Memory B cell (primary cell): Measurements from ENCODE around the gene TFR2.
"Not testable (repeated sequence)": the region's sequence is repeated elsewhere in the genome, so short reads cannot be mapped to it uniquely, and the experiment has no call there.

Experiments
- ATAC-seq: fragments of 150-1000 bp; cut with Tn5 transposase; 2 replicates; pipeline ENCODE4 v1.10.0; 2021; ENCODE audit warnings: low read depth, mild to moderate bottlenecking, moderate library complexity
- DNase-seq, 2 donors: peaks; one replicate each; pipeline ENCODE4 v3.0.0; 2022; ENCODE audit warnings: low spot score in 2 of 2
- H3K27ac Mint-ChIP-seq: one replicate; pipeline ENCODE4 v1.8.0; 2022; ENCODE audit warnings: mild to moderate bottlenecking, moderate library complexity, mixed read lengths
- H3K27me3 Mint-ChIP-seq: one replicate; pipeline ENCODE4 v1.8.0; 2022; ENCODE audit warnings: mixed read lengths
- H3K36me3 Mint-ChIP-seq: one replicate; pipeline ENCODE4 v1.8.0; 2022; ENCODE audit warnings: mild to moderate bottlenecking, mixed read lengths
- H3K4me1 Mint-ChIP-seq: one replicate; pipeline ENCODE4 v1.8.0; 2022; ENCODE audit warnings: mixed read lengths
- H3K4me3 Mint-ChIP-seq: one replicate; pipeline ENCODE4 v1.8.0; 2022; ENCODE audit warnings: mild to moderate bottlenecking, moderate library complexity, mixed read lengths
- H3K9me3 Mint-ChIP-seq: one replicate; pipeline ENCODE4 v1.8.0; 2022; ENCODE audit warnings: mixed read lengths

TFR2 gene

GRCh38 chr7:100673942-100674410, 32.6 kb upstream of the TFR2 start:
- no peaks in the 10 kb centered on the region for H3K9me3 Mint-ChIP-seq
- no peaks in the 10 kb centered on the region for H3K27me3 Mint-ChIP-seq
- peak overlapping the region; percentile 93 for H3K27ac Mint-ChIP-seq
- H3K36me3 Mint-ChIP-seq = peaks cover 8% of the 10 kb centered on the region
- ATAC-seq (no peak), DNase-seq (no peak)
- peak overlapping the region; percentile 100 for H3K4me3 Mint-ChIP-seq
- H3K4me1 Mint-ChIP-seq = peaks cover 8% of the 10 kb centered on the region

GRCh38 chr7:100673302-100673941, 32.1 kb upstream of the TFR2 start, which contains the start of gene GNB2:
Gene GNB2, plus strand, starts transcription at chr7:100673740. Its CDS starts 2,526 bp downstream, at chr7:100676266.
- ATAC-seq (peak; percentile 56), DNase-seq (peak; percentile 95 to 96)
- Mint-ChIP-seq H3K4me3 (peak within 1 kb of the TSS; percentile 100), H3K36me3 (peaks cover 6% of the 10 kb centered on the region), H3K27ac (peak within 1 kb of the TSS; percentile 93), H3K27me3 (no peaks in the 10 kb centered on the region), H3K9me3 (no peaks in the 10 kb centered on the region), H3K4me1 (peaks cover 8% of the 10 kb centered on the region)

DNA sequence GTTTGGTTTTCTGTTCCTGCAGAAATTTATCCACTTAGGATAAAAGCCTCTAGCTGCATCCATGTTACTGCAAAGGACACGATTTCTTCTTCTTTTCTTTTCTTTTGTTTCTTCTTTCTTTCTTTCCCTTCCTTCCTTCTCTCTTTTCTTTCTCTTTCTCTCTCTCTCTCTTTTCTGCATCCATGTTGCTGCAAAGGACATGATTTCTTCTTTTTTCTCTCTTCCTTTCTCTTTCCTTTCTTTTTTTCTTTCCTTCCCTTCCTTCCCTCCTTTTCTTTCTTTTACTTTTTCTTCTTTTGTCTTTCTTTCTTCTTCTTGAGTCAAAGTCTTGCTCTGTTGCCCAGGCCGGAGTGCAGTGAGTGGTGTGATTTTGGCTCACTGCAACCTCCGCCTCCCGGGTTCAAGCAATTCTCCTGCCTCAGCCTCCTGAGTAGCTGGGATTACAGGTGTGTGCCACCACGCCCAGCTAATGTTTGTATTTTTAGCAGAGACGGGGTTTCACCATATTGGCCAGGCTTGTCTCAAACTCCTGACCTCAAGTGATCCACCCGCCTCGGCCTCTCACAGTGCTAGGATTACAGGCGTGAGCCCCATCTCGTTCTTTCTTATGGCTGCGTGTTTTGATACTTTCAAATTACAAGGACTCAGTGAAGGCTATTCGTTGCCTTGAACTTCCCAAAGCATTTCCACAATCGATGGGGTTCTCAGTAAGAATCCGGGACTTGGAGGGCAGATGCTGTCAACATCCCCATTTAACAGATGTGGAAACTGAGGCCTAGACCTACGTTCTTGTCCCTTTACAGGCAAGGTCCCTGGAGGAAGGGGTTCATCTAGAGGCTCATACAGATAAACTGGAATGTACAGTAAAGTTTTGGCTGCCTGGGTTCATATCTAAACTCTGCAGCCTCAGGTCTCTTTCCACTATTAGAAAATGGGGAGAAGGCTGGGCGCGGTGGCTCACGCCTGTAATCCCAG, 30.3 kb upstream of the TFR2 start:
- Mint-ChIP-seq H3K9me3 (peaks cover 1% of the 10 kb centered on the region), H3K27me3 (peaks cover 4% of the 10 kb centered on the region), H3K36me3 (peaks cover 2% of the 10 kb centered on the region), H3K4me1 (peaks cover 11% of the 10 kb centered on the region), H3K27ac (no peak overlapping the region), H3K4me3 (no peak overlapping the region)
- ATAC-seq (no peak), DNase-seq (no peak)

DNA sequence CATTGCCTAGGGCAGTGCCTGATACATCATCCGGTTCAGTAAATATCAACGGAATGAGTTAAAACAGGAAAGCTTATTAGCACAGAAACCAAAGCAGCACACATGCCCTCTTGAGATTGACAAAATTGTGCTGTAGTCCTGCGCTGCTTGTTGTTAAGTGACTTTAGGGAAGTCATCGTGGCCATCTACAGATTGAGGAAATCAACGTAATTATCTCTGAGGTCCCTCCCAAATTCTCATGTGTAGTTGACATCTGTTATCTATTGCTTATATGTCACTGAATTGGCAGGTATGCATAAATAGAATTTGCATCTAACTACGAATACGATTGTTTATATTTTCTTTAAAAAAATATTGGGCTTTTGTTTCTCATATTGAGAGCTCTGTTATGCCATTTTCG, 28.7 kb upstream of the TFR2 start:
- H3K4me1 Mint-ChIP-seq = peaks cover 8% of the 10 kb centered on the region
- no peak overlapping the region for H3K27ac Mint-ChIP-seq
- H3K4me3 Mint-ChIP-seq = no peak overlapping the region
- peaks cover 4% of the 10 kb centered on the region for H3K27me3 Mint-ChIP-seq
- no peak for DNase-seq
- no peak for ATAC-seq
- H3K9me3 Mint-ChIP-seq = peaks cover 1% of the 10 kb centered on the region
- peaks cover 2% of the 10 kb centered on the region for H3K36me3 Mint-ChIP-seq

DNA sequence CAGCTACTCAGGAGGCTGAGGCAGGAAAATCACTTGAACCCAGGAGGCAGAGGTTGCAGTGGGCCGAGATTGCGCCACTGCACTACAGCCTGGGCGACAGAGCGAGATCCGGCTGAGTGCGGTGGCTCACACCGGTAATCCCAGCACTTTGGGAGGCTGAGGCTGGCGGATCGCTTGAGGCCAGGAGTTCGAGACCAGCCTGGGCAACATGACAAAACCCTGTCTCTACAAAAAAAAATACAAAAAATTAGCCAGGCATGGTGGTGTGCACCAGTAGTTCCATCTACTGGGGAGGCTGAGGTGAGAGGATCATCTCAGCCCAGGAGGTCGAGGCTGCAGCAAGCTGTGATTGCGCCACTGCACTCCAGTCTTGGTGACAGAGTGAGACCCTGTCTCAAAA, 27.8 kb upstream of the TFR2 start:
- H3K9me3 Mint-ChIP-seq, H3K36me3 Mint-ChIP-seq, H3K4me3 Mint-ChIP-seq, H3K27ac Mint-ChIP-seq, DNase-seq, H3K4me1 Mint-ChIP-seq, H3K27me3 Mint-ChIP-seq, ATAC-seq: not testable (repeated sequence)

- no peaks in the 10 kb centered on the region for H3K36me3 Mint-ChIP-seq
- DNase-seq (no peak), ATAC-seq (no peak)
- H3K4me1 Mint-ChIP-seq = peaks cover 5% of the 10 kb centered on the region
- peaks cover 1% of the 10 kb centered on the region for H3K9me3 Mint-ChIP-seq
- H3K27me3 Mint-ChIP-seq = peaks cover 6% of the 10 kb centered on the region
- H3K4me3 Mint-ChIP-seq = no peak overlapping the region
- no peak overlapping the region for H3K27ac Mint-ChIP-seq
Measured at GRCh38 chr7:100668069-100668449, 26.7 kb upstream of the TFR2 start.

GRCh38 chr7:100667331-100668068, 26.1 kb upstream of the TFR2 start:
- H3K27me3 Mint-ChIP-seq = peaks cover 6% of the 10 kb centered on the region
- H3K4me3 Mint-ChIP-seq = no peak overlapping the region
- H3K36me3 Mint-ChIP-seq = no peaks in the 10 kb centered on the region
- ATAC-seq (peak; percentile 59), DNase-seq (no peak)
- H3K4me1 Mint-ChIP-seq = peaks cover 5% of the 10 kb centered on the region
- no peak overlapping the region for H3K27ac Mint-ChIP-seq
- H3K9me3 Mint-ChIP-seq = peaks cover 1% of the 10 kb centered on the region

DNA sequence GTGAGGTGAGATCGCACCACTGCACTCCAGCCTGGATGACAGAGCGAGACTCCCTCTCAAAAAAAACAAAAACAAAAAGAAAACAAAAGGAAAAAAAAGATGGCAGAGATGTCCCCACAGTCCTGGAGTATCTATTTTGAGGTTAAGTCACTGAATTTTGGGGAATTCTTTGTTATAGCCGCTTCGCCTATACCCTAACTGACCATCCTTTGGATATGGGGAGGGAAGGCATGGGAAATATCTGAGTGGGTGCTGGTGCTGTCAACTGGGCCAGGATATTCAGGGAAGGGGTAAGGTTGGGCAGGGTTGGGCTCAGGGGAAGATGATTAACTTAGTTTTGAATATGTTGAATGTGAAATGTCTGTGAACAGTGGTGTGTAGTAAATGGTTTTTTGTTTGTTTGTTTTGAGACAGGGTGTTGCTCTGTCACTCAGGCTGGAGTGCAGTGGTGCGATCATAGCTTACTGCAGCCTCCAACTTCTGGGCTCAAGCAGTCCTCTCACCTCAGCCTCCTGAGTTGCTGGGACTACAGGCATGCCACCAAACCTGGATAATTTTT, 23.9 kb upstream of the TFR2 start:
- Mint-ChIP-seq H3K9me3 (peaks cover 1% of the 10 kb centered on the region), H3K4me3 (no peak overlapping the region), H3K36me3 (no peaks in the 10 kb centered on the region), H3K4me1 (peaks cover 5% of the 10 kb centered on the region), H3K27ac (no peak overlapping the region), H3K27me3 (peaks cover 8% of the 10 kb centered on the region)
- DNase-seq (no peak), ATAC-seq (no peak)

- not testable (repeated sequence) for H3K9me3 Mint-ChIP-seq, H3K27ac Mint-ChIP-seq, H3K4me1 Mint-ChIP-seq, H3K4me3 Mint-ChIP-seq, H3K36me3 Mint-ChIP-seq, H3K27me3 Mint-ChIP-seq, ATAC-seq, DNase-seq
Measured at GRCh38 chr7:100662194-100662776, 20.9 kb upstream of the TFR2 start.

DNA sequence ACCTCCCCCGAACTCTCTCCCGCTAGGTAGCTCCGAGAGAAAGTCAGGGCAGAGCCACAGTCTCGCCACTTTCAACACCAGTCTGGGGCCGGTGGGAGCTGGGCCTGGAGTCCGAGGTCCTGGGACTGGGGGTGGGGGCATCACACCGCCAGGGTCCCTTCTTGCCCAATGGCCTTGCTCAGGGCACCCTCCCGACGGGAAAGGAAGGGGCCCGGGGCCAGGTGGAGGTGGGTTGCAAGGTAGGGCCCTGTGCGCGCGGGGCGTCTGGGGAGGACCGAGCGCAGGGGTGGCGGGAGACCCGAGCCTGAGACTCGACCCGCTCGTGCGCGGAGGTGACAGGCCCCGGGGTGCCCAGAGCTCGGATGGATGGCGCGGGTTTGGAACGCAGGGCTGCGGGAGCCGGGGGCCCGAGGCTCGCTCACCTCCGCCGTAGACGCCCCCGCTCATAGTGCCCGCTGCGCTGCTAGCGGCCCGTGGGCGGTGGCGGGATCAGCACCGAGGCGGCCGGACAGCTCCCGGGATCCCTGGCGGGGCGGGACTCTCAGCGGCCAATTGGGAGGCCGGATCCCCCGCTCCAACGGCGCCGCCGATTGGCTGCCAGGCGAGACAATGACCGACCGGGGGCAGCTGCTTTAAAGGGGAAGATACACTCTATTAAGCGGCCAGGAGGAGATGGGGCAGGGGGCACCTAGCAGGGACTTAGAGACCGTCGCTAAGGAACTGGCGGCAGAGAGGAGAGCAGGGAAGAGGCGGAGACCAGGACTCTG, 14.7 kb upstream of the TFR2 start, which contains the start of gene ACTL6B:
Gene ACTL6B (minus strand): TSS at position 541 of the 767 bp plus-strand sequence. CDS start 94 bp downstream, at position 447.
- ATAC-seq = peak; percentile 34
- H3K27ac Mint-ChIP-seq = no peak within 1 kb of the TSS
- H3K27me3 Mint-ChIP-seq = peaks cover 22% of the 10 kb centered on the region
- H3K4me1 Mint-ChIP-seq = peaks cover 2% of the 10 kb centered on the region
- peak in 1 of 2 donors; percentile 35 for DNase-seq
- no peak within 1 kb of the TSS for H3K4me3 Mint-ChIP-seq
- peaks cover 6% of the 10 kb centered on the region for H3K36me3 Mint-ChIP-seq
- H3K9me3 Mint-ChIP-seq = no peaks in the 10 kb centered on the region

- peaks cover 24% of the 10 kb centered on the region for H3K27me3 Mint-ChIP-seq
- no peak for ATAC-seq
- H3K4me1 Mint-ChIP-seq = peaks cover 2% of the 10 kb centered on the region
- no peaks in the 10 kb centered on the region for H3K9me3 Mint-ChIP-seq
- H3K4me3 Mint-ChIP-seq = no peak overlapping the region
- peaks cover 6% of the 10 kb centered on the region for H3K36me3 Mint-ChIP-seq
- no peak for DNase-seq
- H3K27ac Mint-ChIP-seq = no peak overlapping the region
Measured at GRCh38 chr7:100654908-100655831, 13.8 kb upstream of the TFR2 start.
